ENCODE results near the gene TKT. TPM values are rescaled to one million over a fixed set of nuclear protein-coding genes. Genes with fewer than 3 reads are reported as not detected.

TKT gene, protein sequence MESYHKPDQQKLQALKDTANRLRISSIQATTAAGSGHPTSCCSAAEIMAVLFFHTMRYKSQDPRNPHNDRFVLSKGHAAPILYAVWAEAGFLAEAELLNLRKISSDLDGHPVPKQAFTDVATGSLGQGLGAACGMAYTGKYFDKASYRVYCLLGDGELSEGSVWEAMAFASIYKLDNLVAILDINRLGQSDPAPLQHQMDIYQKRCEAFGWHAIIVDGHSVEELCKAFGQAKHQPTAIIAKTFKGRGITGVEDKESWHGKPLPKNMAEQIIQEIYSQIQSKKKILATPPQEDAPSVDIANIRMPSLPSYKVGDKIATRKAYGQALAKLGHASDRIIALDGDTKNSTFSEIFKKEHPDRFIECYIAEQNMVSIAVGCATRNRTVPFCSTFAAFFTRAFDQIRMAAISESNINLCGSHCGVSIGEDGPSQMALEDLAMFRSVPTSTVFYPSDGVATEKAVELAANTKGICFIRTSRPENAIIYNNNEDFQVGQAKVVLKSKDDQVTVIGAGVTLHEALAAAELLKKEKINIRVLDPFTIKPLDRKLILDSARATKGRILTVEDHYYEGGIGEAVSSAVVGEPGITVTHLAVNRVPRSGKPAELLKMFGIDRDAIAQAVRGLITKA
- total RNA-seq (2022; extraction: Qiagen RNA extraction; ENCODE audit: low read depth), result 1,594 to 2,170 TPM (median 2,108 TPM) in 5 replicates

GRCh38 chr3:53255775-53256703, at the start of gene TKT:
TKT (minus strand) TSS chr3:53256022; CDS start chr3:53255942, 80 bp downstream.

Other genes starting within 250 kb of the TKT start
- gene SFMBT1, start 209.9 kb downstream of the TKT start, total RNA-seq (2022; extraction: Qiagen RNA extraction; ENCODE audit: low read depth), result 6.6 to 8.7 TPM (median 8.4 TPM) in 5 replicates
- 18.7 to 28.7 TPM (median 27.0 TPM) in 5 replicates for gene RFT1, start 125.6 kb downstream of the TKT start, total RNA-seq (2022; extraction: Qiagen RNA extraction; ENCODE audit: low read depth)
- 28.0 to 35.2 TPM (median 31.3 TPM) in 5 replicates for gene PRKCD, start 94.8 kb downstream of the TKT start, total RNA-seq (2022; extraction: Qiagen RNA extraction; ENCODE audit: low read depth)
- gene DCP1A, start 91.5 kb upstream of the TKT start, total RNA-seq (2022; extraction: Qiagen RNA extraction; ENCODE audit: low read depth), result 5.5 to 7.7 TPM (median 7.1 TPM) in 5 replicates
- 0.61 to 1.2 TPM (median 0.85 TPM) in 5 replicates for gene CACNA1D, start 238.6 kb upstream of the TKT start, total RNA-seq (2022; extraction: Qiagen RNA extraction; ENCODE audit: low read depth)

Measured in A549 treated with GW870086 at 1 μM for 4 hours (cell line).